Stimulated activated CD8-positive, alpha-beta memory T cell treated with anti-CD3 and anti-CD28 coated beads, Interleukin-7, amount 100 ng/mL, for 24 hours (primary cell): Measurements from ENCODE around the gene DAPK2.

Experiments used
- DNase-seq: peaks from one replicate; pipeline ENCODE4 v3.0.0-alpha.2; 2020; ENCODE audit warnings: low read depth

The DAPK2 gene

DNA sequence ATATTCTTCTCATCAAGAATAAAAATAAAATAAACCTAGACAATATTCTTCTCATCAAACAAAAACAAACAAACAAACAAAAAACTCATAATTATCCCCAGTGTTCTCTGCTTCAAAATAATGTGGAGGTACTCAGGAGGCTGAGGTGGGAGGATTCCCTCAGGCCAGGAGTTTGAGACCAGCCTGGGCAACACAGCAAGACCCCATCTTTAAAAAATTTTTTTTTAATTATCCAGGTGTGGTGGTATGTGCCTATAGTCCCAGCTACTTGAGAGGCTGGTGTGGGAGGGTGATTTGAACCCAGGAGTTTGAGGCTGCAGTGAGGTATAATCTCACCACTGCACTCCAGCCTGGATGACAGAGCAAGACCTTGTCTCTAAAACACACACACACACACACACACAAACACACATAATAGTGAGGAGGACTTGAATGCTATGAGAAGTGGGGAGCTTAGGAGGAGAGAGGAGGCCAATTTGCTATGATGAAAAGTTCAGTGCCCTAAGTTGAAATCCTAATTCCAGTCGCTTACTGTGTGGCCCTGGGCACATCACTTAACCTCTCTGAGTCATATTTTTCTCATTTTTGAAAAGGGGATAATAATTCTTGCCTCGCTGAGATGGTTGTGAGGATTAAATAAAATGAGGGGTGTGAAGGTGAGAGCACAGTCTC is 176.8 kb downstream of the DAPK2 start:
- DNase-seq = no peak

DNA sequence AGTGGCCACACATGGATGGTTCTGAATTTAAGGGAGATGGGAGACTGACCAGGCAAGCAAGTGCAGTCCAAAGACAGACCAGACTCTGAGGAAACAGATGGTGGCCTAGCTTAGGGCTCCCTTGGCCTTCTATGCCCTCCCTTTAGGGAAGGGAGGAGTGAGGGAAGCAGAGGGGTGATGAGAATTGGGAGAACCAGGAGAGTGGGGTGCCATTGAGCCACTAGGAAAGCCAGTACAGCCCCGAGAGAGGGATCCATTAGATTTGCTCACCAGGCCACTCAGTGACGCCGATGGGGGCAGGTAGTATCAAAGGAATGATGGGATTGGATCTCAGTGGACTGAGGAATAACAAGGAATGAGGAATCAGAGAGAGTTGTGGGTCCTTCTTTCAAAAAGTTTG is 182.1 kb downstream of the DAPK2 start:
- no peak for DNase-seq

DNA sequence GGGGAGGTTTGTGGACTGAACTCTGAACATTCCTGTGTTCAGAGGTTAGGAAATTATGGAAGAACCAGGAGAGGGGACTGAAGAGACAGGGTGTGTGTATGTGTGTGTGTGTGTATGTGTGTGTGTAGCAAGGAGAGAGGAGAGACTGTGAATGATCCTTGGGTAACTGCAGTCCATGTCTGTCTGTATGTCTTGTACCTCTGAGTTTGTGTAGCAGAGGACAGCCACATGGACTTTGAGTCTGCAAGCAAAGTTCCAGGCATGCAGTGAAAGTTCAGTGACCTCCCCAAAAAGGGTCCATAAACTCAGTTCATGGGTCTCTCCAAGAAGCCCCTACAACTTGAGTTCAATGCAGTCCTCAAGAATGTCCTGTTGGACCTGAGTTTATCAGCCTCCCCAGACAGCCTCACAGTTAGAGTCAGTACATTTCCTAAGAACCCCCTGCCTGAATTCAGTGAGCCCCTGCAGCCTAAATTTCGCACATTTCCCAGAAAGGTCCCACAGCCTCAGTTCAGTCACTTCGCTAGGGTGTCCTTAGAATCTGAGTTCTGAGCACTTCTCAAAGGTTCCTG is 184.3 kb downstream of the DAPK2 start:
- DNase-seq = no peak

DNA sequence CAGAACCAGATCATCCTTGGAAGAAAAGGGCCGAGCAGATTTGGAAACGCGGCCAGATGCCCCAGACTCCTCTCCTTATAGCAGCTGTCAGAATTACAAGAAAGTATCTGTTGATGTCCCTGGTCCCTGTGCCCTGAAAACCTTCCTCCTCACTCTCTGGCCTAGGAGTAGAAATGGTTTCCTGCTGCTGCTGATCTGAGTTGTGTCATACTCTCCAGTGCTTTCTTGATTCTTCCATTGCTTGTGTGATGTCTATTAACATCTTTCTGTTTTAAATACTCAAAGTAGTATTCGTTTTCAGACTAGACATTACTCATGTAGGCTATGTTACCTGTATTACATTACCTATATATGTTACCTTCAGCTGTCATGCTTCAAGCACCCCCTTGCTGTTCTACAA is 185.7 kb downstream of the DAPK2 start:
- DNase-seq = no peak

DNA sequence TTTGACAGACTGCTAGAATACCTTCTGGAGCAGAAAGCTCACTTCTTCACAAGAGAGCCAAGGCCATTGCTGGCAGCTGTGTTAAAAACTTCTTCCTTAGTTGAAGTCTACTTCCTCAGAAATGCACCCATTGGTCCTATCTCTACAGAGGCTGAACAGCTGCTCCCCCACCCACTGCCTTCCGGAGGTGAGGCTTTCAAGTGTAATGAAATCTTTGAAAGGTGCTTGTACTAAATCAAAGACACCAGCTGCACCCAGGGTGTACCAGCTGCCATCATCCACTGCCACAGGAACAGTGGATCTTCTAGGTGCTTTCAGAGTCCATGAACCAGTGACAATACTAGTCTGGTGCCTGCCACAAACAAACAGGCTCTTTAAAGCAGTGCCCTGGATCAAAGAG is 186.1 kb downstream of the DAPK2 start:
- no peak for DNase-seq

GRCh38 chr15:63858881-63859280 is 187.4 kb downstream of the DAPK2 start:
- DNase-seq = no peak

- no peak for DNase-seq
These were observed 187.8 kb downstream of the DAPK2 start for GRCh38 chr15:63858448-63858847.

- no peak for DNase-seq
These were observed 188.8 kb downstream of the DAPK2 start for GRCh38 chr15:63857461-63857856.
